Breast epithelium (tissue), 4 donors: Measurements from ENCODE around the gene MANEA. TPM values are rescaled to one million over a fixed set of nuclear protein-coding genes. Genes with fewer than 3 reads are reported as not detected.

Experiments
- DNase-seq, 2 donors: peaks; one replicate each; pipeline ENCODE4 v3.0.0-alpha.2; 2019; ENCODE audit warnings: low spot score in 2 of 2
- H3K27ac ChIP-seq, 2 donors: fragments of 200-600 bp; sonication (generic) in 1 of 2; one replicate each; pipeline ENCODE4 v1.5.1; 2016 to 2019; ENCODE audit warnings: mild to moderate bottlenecking in 1 of 2
- H3K27me3 ChIP-seq, 2 donors: fragments of 200-600 bp; sonication (generic) in 1 of 2; one replicate each; pipeline versions ENCODE4 v1.5.1 to v1.6.0; 2017 to 2019; ENCODE audit warnings: control low read depth in 1 of 2, mild to moderate bottlenecking in 1 of 2
- H3K36me3 ChIP-seq: fragments of 200-600 bp; one replicate; pipeline ENCODE4 v1.5.1; 2019
- H3K4me1 ChIP-seq, 2 donors: fragments of 200-600 bp; sonication (generic); one replicate each; pipeline ENCODE4 v1.5.1; 2016 to 2019; ENCODE audit warnings: control low read depth in 1 of 2
- H3K4me3 ChIP-seq, 3 donors: fragments of 200-600 bp; sonication (generic); 1 replicate in 2 of 3; 2 replicates in 1 of 3; pipeline ENCODE4 v1.5.1; 2016 to 2019; ENCODE audit warnings: mild to moderate bottlenecking in 3 of 3, moderate library complexity in 2 of 3
- H3K9me3 ChIP-seq, 2 donors: fragments of 200-600 bp; sonication (generic) in 1 of 2; one replicate each; pipeline ENCODE4 v1.5.1; 2016 to 2019; ENCODE audit warnings: control low read depth in 1 of 2
- CTCF ChIP-seq, 3 donors: fragments of 450-650 bp; IDR thresholded peaks; one replicate each; pipeline ENCODE4 v1.5.1; 2016 to 2017; ENCODE audit warnings: antibody characterized with exemption in 3 of 3, mild to moderate bottlenecking in 3 of 3, moderate library complexity in 3 of 3
- POLR2A ChIP-seq: fragments of 450-650 bp; IDR thresholded peaks from one replicate; pipeline ENCODE4 v1.6.1; 2016; ENCODE audit warnings: antibody characterized with exemption, mild to moderate bottlenecking, moderate library complexity
- POLR2AphosphoS5 ChIP-seq, 3 donors: sonication (generic); formaldehyde crosslinking; IDR thresholded peaks; one replicate each; pipeline ENCODE4 v1.6.1; 2017; ENCODE audit warnings: antibody characterized with exemption in 3 of 3
- intact Hi-C: fragments of 100-400 bp; cut with DNase I; formaldehyde crosslinking; loops from one replicate; pipeline ENCODE4 v1.15.1; 2023; ENCODE audit warnings: low total_unique reads
- total RNA-seq, 3 donors: library from RNA; depleted of rRNA; stranded (reverse); fragments of >200 nt; gene quantifications; one replicate each; pipeline ENCODE4 v1.1.0, GENCODE V29; 2016

MANEA gene
- 10 to 100 TPM; 12.1 to 21.8 (median 14.7) TPM for total RNA-seq

GRCh38 chr6:95577304-95578105 is at the start of gene MANEA:
TSS of gene MANEA (plus strand) at chr6:95577535. CDS start at chr6:95586440, 8,905 bp downstream.
- DNase-seq: peak; percentile 61 to 67
- Histone ChIP-seq H3K4me1 (peaks cover 0 to 11% of the 10 kb centered on the region in 2 donors), H3K27me3 (no peaks in the 10 kb centered on the region), H3K9me3 (no peaks in the 10 kb centered on the region), H3K27ac (peak within 1 kb of the TSS; percentile 94 to 95), H3K36me3 (no peaks in the 10 kb centered on the region), H3K4me3 (peak within 1 kb of the TSS; percentile 65 to 84 (median 81))
- intact Hi-C loops: no loop called here
- no peak for TF ChIP-seq CTCF (IDR thresholded peaks at IDR 0.05)
- TF ChIP-seq POLR2A: no peak
- peak in 2 of 3 donors; percentile 30 to 47 for TF ChIP-seq POLR2AphosphoS5 (IDR thresholded peaks at IDR 0.05)

- no peak for DNase-seq
- intact Hi-C loops: no loop called here
- TF ChIP-seq CTCF (IDR thresholded peaks at IDR 0.05) (no peak), POLR2AphosphoS5 (IDR thresholded peaks at IDR 0.05) (no peak), POLR2A (no peak)
- Histone ChIP-seq H3K9me3 (no peaks in the 10 kb centered on the region), H3K4me3 (no peak overlapping the region), H3K4me1 (no peaks in the 10 kb centered on the region), H3K36me3 (no peaks in the 10 kb centered on the region), H3K27ac (no peak overlapping the region), H3K27me3 (no peaks in the 10 kb centered on the region)
Measured at GRCh38 chr6:95529762-95530161, 47.6 kb upstream of the MANEA start.

DNA sequence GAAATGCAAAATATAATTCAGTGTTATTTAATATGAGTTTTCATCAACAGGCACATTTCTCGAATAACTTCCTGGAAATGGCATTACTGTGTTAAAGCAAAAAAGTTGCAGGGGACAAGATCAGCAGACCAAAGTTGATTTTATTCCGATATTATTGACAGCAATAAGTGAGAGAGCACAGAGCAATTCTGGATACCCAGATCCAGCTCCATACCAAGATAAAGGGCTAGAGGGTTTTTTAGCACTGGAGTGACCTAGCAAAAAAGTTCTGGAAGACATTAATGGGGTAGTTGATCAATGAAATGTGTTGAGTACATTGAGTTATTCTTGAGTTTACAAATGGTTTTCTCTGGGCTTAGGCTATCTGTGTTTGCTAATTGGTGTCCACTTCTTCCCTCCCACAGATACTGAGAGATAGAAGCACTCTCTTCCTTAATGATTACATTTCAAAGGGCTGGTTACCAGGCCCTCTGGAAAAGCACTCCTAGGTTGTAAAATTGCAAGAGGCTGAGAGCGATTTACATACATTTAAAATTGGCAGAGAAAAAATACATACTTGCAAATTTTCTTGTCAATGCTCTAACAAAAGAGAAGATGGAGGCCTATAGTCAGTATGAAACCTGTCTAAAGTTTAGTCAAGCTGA is 47.0 kb upstream of the MANEA start:
- no peak overlapping the region for H3K27ac ChIP-seq
- H3K9me3 ChIP-seq: no peaks in the 10 kb centered on the region
- no peaks in the 10 kb centered on the region for H3K27me3 ChIP-seq
- no peaks in the 10 kb centered on the region for H3K4me1 ChIP-seq
- intact Hi-C loops: no loop called here
- H3K36me3 ChIP-seq: no peaks in the 10 kb centered on the region
- H3K4me3 ChIP-seq: no peak overlapping the region
- no peak for DNase-seq
- TF ChIP-seq CTCF (IDR thresholded peaks at IDR 0.05): no peak
- no peak for TF ChIP-seq POLR2AphosphoS5 (IDR thresholded peaks at IDR 0.05)
- TF ChIP-seq POLR2A: no peak

GRCh38 chr6:95543798-95544197 is 33.5 kb upstream of the MANEA start:
- TF ChIP-seq POLR2AphosphoS5 (IDR thresholded peaks at IDR 0.05): no peak
- no peak for TF ChIP-seq POLR2A
- TF ChIP-seq CTCF (IDR thresholded peaks at IDR 0.05): no peak
- no peak for DNase-seq
- H3K4me3 ChIP-seq: no peak overlapping the region
- peaks cover 0 to 5% of the 10 kb centered on the region in 2 donors for H3K9me3 ChIP-seq
- H3K27ac ChIP-seq: peak overlapping the region in 1 of 2 donors; percentile 8
- intact Hi-C loops: loop anchor here (10.0 kb wide), 1 partner anchor 1751 kb away; no protein-coding TSS in a partner anchor
- H3K4me1 ChIP-seq: no peaks in the 10 kb centered on the region
- no peaks in the 10 kb centered on the region for H3K36me3 ChIP-seq
- no peaks in the 10 kb centered on the region for H3K27me3 ChIP-seq
